Activated CD8-positive, alpha-beta memory T cell treated with anti-CD3 and anti-CD28 coated beads, Interleukin-2, amount 50 U/mL, for 1 hour (primary cell): ENCODE measurements around the gene RPL26.

Experiments used
- DNase-seq: peaks from one replicate; pipeline ENCODE4 v3.0.0-alpha.2; 2020; ENCODE audit errors: extremely low read depth

RPL26 gene

GRCh38 chr17:8383143-8383822 lies at the start of gene RPL26:
Gene RPL26 (minus strand): TSS chr17:8383193. CDS start chr17:8382310, 883 bp downstream.
- peak; percentile 91 for DNase-seq

DNA sequence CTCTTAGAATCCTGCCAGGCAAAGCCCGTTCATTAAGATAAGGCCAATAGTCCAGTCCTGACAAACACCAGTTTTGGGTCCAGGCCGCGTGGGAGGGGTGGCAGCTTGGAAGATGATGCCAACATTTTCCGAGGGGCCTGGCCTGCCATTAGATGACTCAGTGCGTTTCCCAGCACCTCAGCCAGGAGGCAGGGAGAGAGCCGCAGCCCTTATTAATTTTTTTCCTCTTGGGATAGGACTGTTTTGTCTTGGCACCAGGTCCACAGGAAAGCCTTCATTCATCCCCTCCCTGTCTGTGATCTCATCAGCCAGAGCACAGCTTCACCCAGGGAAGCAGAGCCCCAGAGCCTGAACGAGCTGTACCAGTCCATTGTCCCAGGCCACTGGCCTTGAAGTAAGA lies 48.0 kb upstream of the RPL26 start:
- DNase-seq: no peak

GRCh38 chr17:8426802-8427201 lies 43.8 kb upstream of the RPL26 start:
- no peak for DNase-seq

DNA sequence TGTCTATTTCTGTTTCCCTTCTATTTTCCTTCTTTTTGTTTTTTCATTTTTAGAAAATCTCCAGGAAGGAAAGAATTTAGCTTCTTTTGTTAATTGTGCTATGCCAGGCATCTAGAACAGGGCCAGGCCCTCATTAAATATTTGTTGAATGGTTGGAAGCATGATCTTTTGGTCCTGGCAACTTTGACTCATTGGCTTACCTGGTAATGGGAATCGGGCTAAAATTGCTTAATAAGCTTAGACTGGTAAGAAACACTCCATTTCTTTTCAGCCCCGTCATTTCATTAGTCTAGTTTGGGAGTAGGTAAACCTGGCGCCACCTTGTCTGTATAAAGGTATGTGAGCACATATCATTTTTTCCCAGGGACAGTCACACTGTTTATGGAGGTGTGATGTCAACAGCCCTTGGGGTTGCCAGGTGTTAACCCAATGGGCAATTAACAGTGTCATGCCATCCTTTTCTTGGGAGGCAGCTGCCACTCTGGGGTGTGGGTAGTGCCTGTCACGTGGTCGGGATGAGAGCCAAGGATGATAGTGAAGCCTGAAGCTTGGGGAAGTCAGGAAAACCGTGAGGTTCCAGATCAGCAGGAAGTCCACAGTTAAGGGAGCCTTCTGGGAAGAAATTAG lies 43.2 kb upstream of the RPL26 start:
- DNase-seq: no peak

GRCh38 chr17:8421571-8421970 lies 38.6 kb upstream of the RPL26 start:
- DNase-seq: no peak

DNA sequence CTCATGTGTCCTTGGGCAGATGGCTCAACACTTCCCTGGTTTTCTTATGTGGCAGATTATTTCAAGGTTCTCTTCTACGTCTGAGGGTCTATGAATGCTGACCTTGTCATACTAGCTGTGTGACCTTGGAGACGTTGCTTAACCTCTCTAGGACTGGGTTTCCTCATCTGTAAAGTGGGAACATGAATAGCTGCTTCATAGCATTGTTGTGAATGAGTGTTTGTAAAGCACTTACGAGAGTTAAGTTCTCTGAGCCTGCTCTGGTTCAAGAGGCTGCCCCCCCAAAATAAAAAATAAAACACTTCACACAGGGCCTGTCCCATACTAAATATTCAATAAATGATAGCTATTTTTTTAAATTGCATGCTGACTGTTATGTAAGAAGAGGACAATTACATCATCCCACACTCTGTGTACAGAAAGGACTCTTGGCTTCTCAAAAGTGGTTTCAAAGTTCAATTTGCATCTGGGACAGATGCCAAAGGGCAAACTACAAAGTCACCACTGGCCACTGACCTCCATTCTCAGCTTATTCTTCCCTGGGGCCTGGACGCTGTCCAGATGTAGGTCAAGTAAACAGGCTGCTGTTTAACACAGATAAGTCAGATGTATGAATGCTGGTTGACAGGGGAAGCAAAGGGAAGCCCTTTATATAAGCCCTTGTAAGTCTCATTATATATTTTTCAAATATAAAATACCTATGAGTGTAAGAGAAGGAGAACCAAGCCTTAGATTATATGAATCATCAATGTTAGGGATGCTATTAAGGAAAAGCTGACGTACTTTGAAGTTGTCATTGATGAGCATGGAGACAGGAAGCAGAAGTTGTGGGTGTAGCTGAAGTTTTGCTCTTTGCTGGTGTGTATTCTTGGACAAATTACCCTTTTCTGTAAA lies 37.3 kb upstream of the RPL26 start:
- DNase-seq: no peak

DNA sequence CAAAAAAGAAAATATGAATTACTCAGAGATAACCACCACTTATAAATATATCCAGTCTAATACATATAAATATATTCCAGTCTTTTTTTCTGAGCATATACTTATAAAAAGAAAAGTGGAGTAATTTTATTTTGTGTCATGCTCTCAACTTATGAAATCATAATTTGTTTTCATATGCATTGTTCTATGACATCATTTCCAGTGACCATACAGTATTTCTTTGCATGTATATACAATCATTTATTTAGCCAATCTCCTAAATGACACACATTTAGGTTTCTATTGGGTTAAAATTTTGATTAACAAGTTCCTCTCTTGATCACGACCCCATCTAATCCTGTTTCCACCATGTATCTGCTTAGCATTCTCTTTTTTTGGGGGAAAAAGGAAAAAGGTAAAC lies 36.3 kb upstream of the RPL26 start:
- DNase-seq: no peak

DNA sequence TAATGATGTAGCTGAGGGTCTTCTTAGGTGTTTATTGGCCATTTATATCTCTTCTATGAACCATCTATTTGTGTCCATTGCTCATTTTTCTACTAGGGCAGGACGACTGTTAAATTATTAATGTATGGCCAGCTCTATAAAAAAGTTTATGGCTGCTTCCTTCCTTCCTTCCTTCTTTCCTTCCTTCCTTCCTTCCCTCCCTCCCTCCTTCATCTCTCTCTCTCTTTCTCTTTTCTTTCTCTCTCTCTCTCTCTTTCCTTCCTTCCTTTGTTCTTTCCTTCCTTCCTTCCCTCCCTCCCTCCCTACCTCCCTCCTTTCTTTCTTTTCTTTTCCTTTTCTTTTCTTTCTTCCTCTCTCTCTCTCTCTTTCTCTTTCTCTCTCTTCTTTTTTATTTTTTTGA lies 35.5 kb upstream of the RPL26 start:
- DNase-seq: no peak

DNA sequence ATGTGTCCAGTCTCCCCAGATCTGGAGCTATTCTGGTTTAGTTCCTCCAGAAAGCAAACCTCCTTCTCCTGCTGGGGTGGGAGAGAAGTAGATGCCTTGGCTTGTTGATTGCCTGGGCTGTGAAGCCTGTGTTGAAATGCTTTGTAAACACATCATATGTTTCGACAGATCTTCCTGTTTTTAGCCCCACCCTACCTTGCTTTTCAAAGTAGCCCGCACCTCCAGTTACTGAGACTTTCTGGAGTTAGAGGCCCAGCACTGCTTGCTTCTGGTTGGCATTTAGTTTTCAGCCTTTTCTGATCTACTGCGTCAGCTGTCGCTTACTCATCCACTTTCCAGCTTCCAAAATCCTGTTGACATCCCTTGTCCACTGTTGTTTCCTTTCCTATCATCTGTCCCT lies 34.8 kb upstream of the RPL26 start:
- no peak for DNase-seq

- DNase-seq: no peak
These were observed 30.9 kb upstream of the RPL26 start for GRCh38 chr17:8413938-8414337.

GRCh38 chr17:8413328-8413727 lies 30.3 kb upstream of the RPL26 start:
- no peak for DNase-seq

DNA sequence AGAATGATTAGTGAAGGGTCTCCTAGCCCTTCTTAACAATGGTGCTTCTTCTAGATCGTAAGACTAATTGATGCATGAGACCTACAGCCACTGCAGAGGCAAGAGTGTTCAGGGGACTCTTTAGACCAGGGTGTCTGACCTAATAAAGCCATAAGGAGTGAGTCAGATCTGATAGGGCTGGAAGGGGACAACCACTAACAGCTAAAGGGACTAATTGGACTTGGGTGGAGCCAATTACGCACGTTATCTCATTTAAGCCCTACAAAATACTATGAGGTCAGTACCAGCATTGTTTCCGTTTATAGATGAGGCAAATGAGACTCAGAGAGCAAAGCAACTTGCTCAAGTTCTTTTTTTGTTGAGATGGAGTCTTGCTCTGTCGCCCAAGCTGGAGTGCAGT lies 29.1 kb upstream of the RPL26 start:
- no peak for DNase-seq

- no peak for DNase-seq
These were observed 27.9 kb upstream of the RPL26 start for GRCh38 chr17:8410883-8411238.

DNA sequence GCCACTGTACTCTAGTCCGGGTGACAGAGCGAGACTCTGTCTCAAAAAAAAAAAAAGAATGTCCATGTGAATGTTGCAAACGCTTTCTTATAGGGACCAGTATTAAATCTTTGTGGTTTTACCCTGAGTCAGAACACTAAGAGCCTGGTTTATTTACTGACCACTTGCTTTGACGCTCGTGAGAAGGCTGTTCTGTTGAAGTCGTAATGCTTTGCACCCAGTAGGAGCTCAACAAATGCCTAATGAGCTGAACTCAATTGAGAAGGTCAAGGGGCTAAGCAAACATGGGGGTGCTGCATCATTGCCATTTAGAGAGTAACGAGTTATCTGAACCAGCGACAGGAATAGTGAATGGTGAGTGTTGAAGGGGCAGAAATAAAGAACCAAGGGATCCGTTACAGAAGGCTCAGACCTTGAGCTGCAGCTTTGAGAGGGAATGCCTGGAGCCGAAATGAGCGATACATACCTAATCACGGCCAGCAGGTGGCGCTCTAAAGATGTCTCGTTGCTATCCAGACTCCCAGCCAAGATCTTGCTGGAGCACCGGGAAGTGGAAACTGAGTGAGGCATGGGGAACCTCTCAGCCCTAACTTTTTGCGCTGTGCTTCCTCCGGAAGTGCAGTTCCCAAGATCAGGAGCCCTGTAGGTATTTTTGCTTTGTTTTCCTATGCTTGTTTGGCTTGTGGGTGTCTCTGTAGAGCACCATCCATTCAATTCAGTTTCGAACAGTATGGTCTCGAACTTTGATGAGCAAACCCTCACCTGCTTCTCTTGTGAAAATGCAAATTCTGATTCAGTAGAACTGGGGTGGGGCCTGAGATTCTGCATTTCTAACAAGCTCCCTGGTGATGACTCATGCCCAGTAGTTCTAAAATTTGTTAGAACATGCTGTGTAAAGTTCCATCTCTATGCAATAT lies 27.2 kb upstream of the RPL26 start:
- peak; percentile 49 for DNase-seq

- DNase-seq: no peak
These were observed 25.4 kb upstream of the RPL26 start for GRCh38 chr17:8408371-8408770.

GRCh38 chr17:8406174-8406573 lies 23.2 kb upstream of the RPL26 start:
- DNase-seq: no peak

GRCh38 chr17:8405499-8406016 lies 22.6 kb upstream of the RPL26 start:
- no peak for DNase-seq

GRCh38 chr17:8402921-8403536 lies 20.0 kb upstream of the RPL26 start:
- DNase-seq: no peak

DNA sequence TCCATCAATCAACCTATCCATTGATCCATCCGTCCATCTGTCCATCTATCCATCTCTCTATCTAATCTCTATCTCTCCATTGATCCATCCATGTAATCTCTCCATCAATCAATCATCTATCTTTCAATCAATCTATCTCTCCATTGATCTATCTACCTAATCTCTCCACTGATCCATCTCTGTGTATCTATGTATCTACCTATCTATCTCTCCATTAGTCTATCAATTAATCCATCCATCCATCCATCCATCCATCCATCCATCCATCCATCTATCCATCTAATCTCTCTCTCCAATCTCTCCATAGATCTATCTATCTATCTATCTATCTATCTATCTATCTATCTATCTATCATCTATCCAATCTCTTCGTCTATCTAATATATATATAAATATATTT lies 18.1 kb upstream of the RPL26 start:
- DNase-seq: no peak

GRCh38 chr17:8398980-8399379 lies 16.0 kb upstream of the RPL26 start:
- no peak for DNase-seq

- no peak for DNase-seq
These were observed 14.6 kb upstream of the RPL26 start, which contains the start of gene RNF222 for GRCh38 chr17:8397636-8398035. Gene RNF222 (minus strand): TSS chr17:8397827. CDS start chr17:8393461, 4,366 bp downstream.
